Activated B cell treated with CpG ODN at 0.5 μM for 24 hours (primary cell): Measurements from ENCODE around the gene LTBP2. TPM values are rescaled to one million over a fixed set of nuclear protein-coding genes. Genes with fewer than 3 reads are reported as not detected.

ENCODE experiments used
- ATAC-seq: fragments of 200-7000 bp; cut with Tn5 transposase; one replicate; pipeline ENCODE4 v1.10.0; 2021; ENCODE audit warnings: low read depth, mild to moderate bottlenecking, moderate library complexity
- CTCF ChIA-PET: fragments of 350-600 bp; sonication (Branson Sonifier 250); formaldehyde crosslinking; loops from one replicate; lab custom pipeline; 2021; ENCODE audit warnings: antibody characterized with exemption; lab: Charles Lee
- POLR2A ChIA-PET: fragments of 350-600 bp; sonication (Branson Sonifier 250); formaldehyde crosslinking; loops from one replicate; lab custom pipeline; 2021; ENCODE audit warnings: antibody characterized with exemption; lab: Charles Lee
- DNase-seq: peaks from one replicate; pipeline ENCODE4 v3.0.0; 2022
- H3K27ac Mint-ChIP-seq: one replicate; pipeline ENCODE4 v1.8.0; 2020; ENCODE audit warnings: mixed read lengths
- H3K27me3 Mint-ChIP-seq: one replicate; pipeline ENCODE4 v1.8.0; 2021; ENCODE audit warnings: mixed read lengths
- H3K36me3 Mint-ChIP-seq: one replicate; pipeline ENCODE4 v1.8.0; 2021; ENCODE audit warnings: low read depth, mixed read lengths
- H3K4me1 Mint-ChIP-seq: one replicate; pipeline ENCODE4 v1.8.0; 2021; ENCODE audit warnings: mixed read lengths
- H3K4me3 Mint-ChIP-seq: one replicate; pipeline ENCODE4 v1.8.0; 2020; ENCODE audit warnings: mild to moderate bottlenecking, mixed read lengths
- H3K9me3 Mint-ChIP-seq: one replicate; pipeline ENCODE4 v1.8.0; 2020; ENCODE audit warnings: mixed read lengths
- intact Hi-C: fragments of 100-400 bp; cut with micrococcal nuclease; formaldehyde crosslinking; loops from one replicate; pipeline ENCODE4 v1.15.1; 2024
- total RNA-seq: library from RNA; stranded (reverse); gene quantifications from 2 replicates; pipeline ENCODE4 v1.2.3, GENCODE V29; 2022
- TF ChIP-seq, protein P1 (sequence below): fragments of 200-600 bp; IDR thresholded peaks from one replicate; pipeline ENCODE4 v1.8.0; 2022; ENCODE audit warnings: antibody characterized with exemption, mild to moderate bottlenecking

Gene LTBP2
- total RNA-seq, 1 donor from 2014 or later: 0.11 TPM

DNA sequence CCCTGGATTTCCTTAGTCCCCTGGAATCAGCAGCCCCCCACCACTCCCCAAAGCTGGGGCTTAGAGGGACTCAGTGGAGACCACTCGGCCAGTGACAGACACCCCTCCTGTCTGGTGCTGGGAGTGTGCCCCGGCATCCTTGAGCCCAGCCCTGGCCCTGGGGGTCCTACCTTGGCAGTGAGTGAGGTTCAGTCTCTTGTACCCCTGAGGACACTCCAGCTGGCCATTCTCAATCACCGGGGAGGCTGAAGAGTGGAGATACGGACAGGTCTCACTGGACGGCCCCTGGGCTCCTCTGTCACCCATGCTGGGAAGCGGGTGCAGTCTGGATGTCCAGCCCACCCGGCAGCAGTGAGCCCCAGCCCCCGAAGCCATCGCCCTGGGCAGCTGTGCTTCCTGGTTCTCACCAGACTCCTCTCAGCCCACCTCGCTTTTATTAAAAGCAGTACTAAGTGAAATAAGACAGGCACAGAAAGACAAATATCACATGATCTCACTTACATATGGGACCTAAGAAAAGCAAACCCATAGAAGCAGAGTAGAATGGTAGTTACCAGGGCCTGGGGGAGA, 76.2 kb downstream of the LTBP2 start:
- H3K27me3 Mint-ChIP-seq: no peaks in the 10 kb centered on the region
- peaks cover 3% of the 10 kb centered on the region for H3K4me1 Mint-ChIP-seq
- TF ChIP-seq, protein P1, sequence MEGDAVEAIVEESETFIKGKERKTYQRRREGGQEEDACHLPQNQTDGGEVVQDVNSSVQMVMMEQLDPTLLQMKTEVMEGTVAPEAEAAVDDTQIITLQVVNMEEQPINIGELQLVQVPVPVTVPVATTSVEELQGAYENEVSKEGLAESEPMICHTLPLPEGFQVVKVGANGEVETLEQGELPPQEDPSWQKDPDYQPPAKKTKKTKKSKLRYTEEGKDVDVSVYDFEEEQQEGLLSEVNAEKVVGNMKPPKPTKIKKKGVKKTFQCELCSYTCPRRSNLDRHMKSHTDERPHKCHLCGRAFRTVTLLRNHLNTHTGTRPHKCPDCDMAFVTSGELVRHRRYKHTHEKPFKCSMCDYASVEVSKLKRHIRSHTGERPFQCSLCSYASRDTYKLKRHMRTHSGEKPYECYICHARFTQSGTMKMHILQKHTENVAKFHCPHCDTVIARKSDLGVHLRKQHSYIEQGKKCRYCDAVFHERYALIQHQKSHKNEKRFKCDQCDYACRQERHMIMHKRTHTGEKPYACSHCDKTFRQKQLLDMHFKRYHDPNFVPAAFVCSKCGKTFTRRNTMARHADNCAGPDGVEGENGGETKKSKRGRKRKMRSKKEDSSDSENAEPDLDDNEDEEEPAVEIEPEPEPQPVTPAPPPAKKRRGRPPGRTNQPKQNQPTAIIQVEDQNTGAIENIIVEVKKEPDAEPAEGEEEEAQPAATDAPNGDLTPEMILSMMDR: no peak
- intact Hi-C loops: no loop called here
- CTCF ChIA-PET: no interaction called here
- no peaks in the 10 kb centered on the region for H3K9me3 Mint-ChIP-seq
- H3K36me3 Mint-ChIP-seq: no peaks in the 10 kb centered on the region
- ATAC-seq (no peak), DNase-seq (no peak)
- no peak overlapping the region for H3K27ac Mint-ChIP-seq
- H3K4me3 Mint-ChIP-seq: no peak overlapping the region
- POLR2A ChIA-PET: no interaction called here

DNA sequence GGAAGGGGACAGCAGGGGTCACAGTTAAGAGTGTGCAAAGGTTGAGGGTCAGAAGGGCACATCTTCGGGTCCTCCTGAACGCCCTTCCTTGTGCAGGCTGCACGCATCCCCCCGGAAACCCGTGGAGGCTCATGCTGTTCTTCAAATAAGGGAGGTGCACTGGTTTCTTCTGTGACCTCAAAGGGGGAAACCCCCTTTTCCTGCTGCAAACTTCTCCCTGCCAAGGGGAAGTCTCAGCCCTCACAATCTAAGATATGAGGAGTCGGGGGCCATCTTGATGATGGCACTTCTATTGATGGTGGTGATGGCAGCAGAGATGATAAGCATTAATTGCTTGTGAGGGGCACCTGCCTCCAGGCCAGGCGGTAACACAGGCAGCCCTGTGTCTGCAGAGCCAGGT, 78.5 kb downstream of the LTBP2 start:
- no peak for ATAC-seq
- H3K4me3 Mint-ChIP-seq: no peak overlapping the region
- peaks cover 3% of the 10 kb centered on the region for H3K4me1 Mint-ChIP-seq
- H3K36me3 Mint-ChIP-seq: no peaks in the 10 kb centered on the region
- H3K27ac Mint-ChIP-seq: no peak overlapping the region
- no peaks in the 10 kb centered on the region for H3K27me3 Mint-ChIP-seq
- no peaks in the 10 kb centered on the region for H3K9me3 Mint-ChIP-seq
- CTCF ChIA-PET: no interaction called here
- no peak for DNase-seq
- POLR2A ChIA-PET: no interaction called here
- intact Hi-C loops: no loop called here
- TF ChIP-seq, protein P1: no peak

DNA sequence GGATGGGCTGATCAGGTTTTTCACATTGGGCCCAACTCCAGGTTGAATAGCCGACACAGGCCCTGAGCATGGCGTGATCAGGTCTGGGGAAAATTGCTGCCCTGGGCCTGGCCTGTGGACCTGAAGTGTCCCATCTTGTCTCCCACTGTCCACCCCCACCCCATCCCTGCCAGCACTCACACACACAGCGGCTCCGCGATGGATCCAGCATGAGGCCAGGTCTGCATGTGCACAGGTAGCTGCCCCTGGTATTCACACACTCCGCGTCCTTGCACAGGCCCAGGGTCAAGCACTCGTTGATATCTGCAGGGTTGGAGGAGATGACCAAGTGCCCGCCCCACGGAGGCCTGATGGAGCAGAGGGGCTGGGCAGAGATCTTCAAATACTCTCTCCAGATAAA, 79.8 kb downstream of the LTBP2 start:
- ATAC-seq (no peak), DNase-seq (no peak)
- Mint-ChIP-seq H3K9me3 (no peaks in the 10 kb centered on the region), H3K4me3 (no peak overlapping the region), H3K36me3 (no peaks in the 10 kb centered on the region), H3K27ac (no peak overlapping the region), H3K4me1 (peaks cover 3% of the 10 kb centered on the region), H3K27me3 (no peaks in the 10 kb centered on the region)
- TF ChIP-seq, protein P1: no peak
- intact Hi-C loops: no loop called here
- POLR2A ChIA-PET: no interaction called here
- CTCF ChIA-PET: no interaction called here

DNA sequence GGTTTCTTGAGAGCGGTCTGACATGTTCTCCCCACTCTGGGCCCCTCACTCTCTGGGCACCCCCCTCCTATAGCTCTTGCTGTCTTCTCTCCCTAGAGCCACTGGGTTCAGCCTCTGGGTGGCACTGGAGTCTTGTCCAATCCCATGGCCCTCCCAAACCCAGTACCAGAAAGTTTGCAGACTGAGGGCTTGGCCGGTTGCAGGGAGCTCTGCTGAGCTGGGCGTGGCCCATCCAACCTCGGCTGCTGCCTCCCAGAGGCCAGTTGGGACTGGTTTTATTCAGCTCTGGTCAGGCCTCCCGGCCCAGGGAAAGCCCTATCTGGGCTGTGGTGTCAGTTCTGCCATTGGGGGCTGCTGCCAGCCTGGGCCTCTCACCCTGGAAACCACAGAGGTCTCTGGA, 80.6 kb downstream of the LTBP2 start:
- ChIA-PET POLR2A (no interaction called here), CTCF (no interaction called here)
- ATAC-seq: no peak
- intact Hi-C loops: no loop called here
- Mint-ChIP-seq H3K27ac (no peak overlapping the region), H3K36me3 (no peaks in the 10 kb centered on the region), H3K27me3 (no peaks in the 10 kb centered on the region), H3K9me3 (no peaks in the 10 kb centered on the region), H3K4me3 (no peak overlapping the region), H3K4me1 (peaks cover 3% of the 10 kb centered on the region)
- DNase-seq: no peak
- TF ChIP-seq, protein P1: no peak

DNA sequence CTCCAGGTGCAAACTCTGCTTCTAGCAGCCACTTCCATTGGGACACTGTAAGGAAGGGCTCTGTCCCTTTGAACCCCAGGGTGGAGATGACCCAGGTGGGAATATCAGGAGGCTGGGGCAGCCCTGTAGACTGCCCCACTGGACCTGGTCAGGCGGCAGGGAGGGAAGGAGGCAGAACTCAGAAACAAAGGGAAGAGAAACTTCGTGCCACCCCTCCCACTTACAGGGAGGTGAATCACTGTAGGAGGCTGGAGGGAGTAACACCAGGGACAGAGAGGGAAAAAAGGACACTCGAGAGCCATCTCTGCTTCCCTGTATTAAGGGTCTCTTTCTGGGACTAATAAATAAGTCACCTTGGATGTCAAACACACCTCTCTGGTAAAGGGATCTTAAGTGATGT, 81.0 kb downstream of the LTBP2 start:
- no peak overlapping the region for H3K27ac Mint-ChIP-seq
- intact Hi-C loops: no loop called here
- TF ChIP-seq, protein P1: no peak
- ATAC-seq: no peak
- no peaks in the 10 kb centered on the region for H3K9me3 Mint-ChIP-seq
- no peak for DNase-seq
- peaks cover 3% of the 10 kb centered on the region for H3K27me3 Mint-ChIP-seq
- H3K4me1 Mint-ChIP-seq: peaks cover 7% of the 10 kb centered on the region
- no peaks in the 10 kb centered on the region for H3K36me3 Mint-ChIP-seq
- POLR2A ChIA-PET: no interaction called here
- H3K4me3 Mint-ChIP-seq: no peak overlapping the region
- CTCF ChIA-PET: no interaction called here
